HCT116 (cell line): ENCODE measurements around the gene TMEM132D. TPM values are rescaled to one million over a fixed set of nuclear protein-coding genes. Genes with fewer than 3 reads are reported as not detected.

ENCODE experiments used
- ATAC-seq: fragments of 200-7000 bp; cut with Tn5 transposase; 2 replicates; pipeline ENCODE4 v1.9.1; 2020; ENCODE audit warnings: mild to moderate bottlenecking, moderate library complexity
- BruUV-seq: library from RNA; stranded (reverse); fragments of 400-500 nt; replicated peaks from 2 replicates; lab custom pipeline; 2021; lab: Mats Ljungman, UMichigan
- CTCF ChIA-PET: fragments of 300-600 bp; sonication (Branson Sonifier 250); formaldehyde crosslinking; loops from one replicate; lab custom pipeline; 2021; ENCODE audit warnings: antibody characterized with exemption; lab: Charles Lee
- POLR2A ChIA-PET: fragments of 300-600, 350-600 bp; sonication (Branson Sonifier 250); formaldehyde crosslinking; loops from one replicate; lab custom pipeline; 2021; ENCODE audit warnings: antibody characterized with exemption; lab: Charles Lee
- RAD21 ChIA-PET, 2 experiments: fragments of 300-600 bp; sonication (Branson Sonifier 250); formaldehyde crosslinking; loops; one replicate each; lab custom pipeline; 2023; ENCODE audit warnings: low total read pairs in 2 of 2; ENCODE audit not compliant: uncharacterized antibody in 2 of 2, unreplicated experiment in 2 of 2, low non-redundant PET in 1 of 2; lab: Charles Lee
- DNase-seq: peaks from one replicate; pipeline ENCODE4 v3.0.0-alpha.2; 2010; ENCODE audit warnings: low read depth, low spot score
- H2AFZ ChIP-seq: fragments of 200-600 bp; shearing (Covaris generic), sonication (generic); 2 replicates; pipeline ENCODE4 v1.6.1; 2017; ENCODE audit warnings: low read depth, mixed run types, mixed read lengths, antibody characterized with exemption, low read length; ENCODE audit not compliant: poor library complexity, severe bottlenecking
- H3K27ac ChIP-seq: 2 replicates; pipeline ENCODE4 v1.5.1; 2012; ENCODE audit warnings: low read depth, low read length
- H3K27me3 ChIP-seq: fragments of 200-600 bp; sonication (generic); 2 replicates; pipeline ENCODE4 v1.6.1; 2016; ENCODE audit warnings: mixed run types, low read length, mixed read lengths; ENCODE audit not compliant: insufficient read depth
- H3K36me3 ChIP-seq, 2 experiments: fragments of 200-500 bp in 1 of 2; fragments of 200-600 bp in 1 of 2; sonication (Bioruptor generic) in 1 of 2; sonication (generic) in 1 of 2; 2 replicates each; pipeline versions ENCODE4 v1.5.1 to v1.6.1; 2014 to 2016; ENCODE audit warnings: low read length in 2 of 2, inconsistent platforms in 1 of 2, mixed read lengths in 1 of 2, mixed run types in 1 of 2; ENCODE audit not compliant: insufficient read depth in 2 of 2, control insufficient read depth in 1 of 2
- H3K4me1 ChIP-seq, 2 experiments: fragments of 200-600 bp in 1 of 2; sonication (generic) in 1 of 2; 2 replicates each; pipeline versions ENCODE4 v1.5.1 to v1.6.1; 2012 to 2017; ENCODE audit warnings: low read length in 2 of 2, inconsistent platforms in 1 of 2, mild to moderate bottlenecking in 1 of 2, mixed read lengths in 1 of 2, mixed run types in 1 of 2, moderate library complexity in 1 of 2; ENCODE audit not compliant: insufficient read depth in 2 of 2, control insufficient read depth in 1 of 2
- H3K4me2 ChIP-seq: fragments of 200-600 bp; sonication (generic); 2 replicates; pipeline ENCODE4 v1.6.1; 2017; ENCODE audit warnings: mixed run types, low read length, mixed read lengths
- H3K4me3 ChIP-seq, 2 experiments: fragments of 200-600 bp in 1 of 2; sonication (generic) in 1 of 2; replicated peaks in 1 of 2; 2 replicates each; pipeline ENCODE4 v1.5.1; 2011 to 2016; ENCODE audit warnings: low read length in 2 of 2, control low read depth in 1 of 2, low read depth in 1 of 2, mild to moderate bottlenecking in 1 of 2, mixed read lengths in 1 of 2, mixed run types in 1 of 2
- H3K79me2 ChIP-seq: fragments of 200-600 bp; sonication (generic); 2 replicates; pipeline ENCODE4 v1.6.1; 2017; ENCODE audit warnings: mild to moderate bottlenecking, mixed run types, low read length, moderate library complexity, mixed read lengths; ENCODE audit not compliant: insufficient read depth
- H3K9ac ChIP-seq: fragments of 200-600 bp; sonication (generic); 2 replicates; pipeline ENCODE4 v1.6.1; 2016; ENCODE audit warnings: low read length, mixed read lengths
- H3K9me2 ChIP-seq: fragments of 200-600 bp; sonication (generic), shearing (Covaris generic); 2 replicates; pipeline ENCODE4 v1.6.1; 2017; ENCODE audit warnings: mixed run types, mild to moderate bottlenecking, moderate library complexity; ENCODE audit not compliant: insufficient read depth
- H3K9me3 ChIP-seq, 2 experiments: fragments of 200-500 bp in 1 of 2; fragments of 200-600 bp in 1 of 2; sonication (Bioruptor generic) in 1 of 2; sonication (generic) in 1 of 2; 2 replicates each; pipeline ENCODE4 v1.6.1; 2014 to 2017; ENCODE audit warnings: low read length in 2 of 2, mixed read lengths in 2 of 2, inconsistent platforms in 1 of 2, low read depth in 1 of 2, mild to moderate bottlenecking in 1 of 2, mixed run types in 1 of 2, moderate library complexity in 1 of 2; ENCODE audit not compliant: control insufficient read depth in 1 of 2, insufficient read depth in 1 of 2
- H4K20me1 ChIP-seq: fragments of 200-600 bp; sonication (generic), shearing (Covaris generic); 2 replicates; pipeline ENCODE4 v1.6.1; 2017; ENCODE audit warnings: mixed run types, mild to moderate bottlenecking, moderate library complexity; ENCODE audit not compliant: insufficient read depth
- CEBPB ChIP-seq: IDR thresholded peaks from 2 replicates; pipeline ENCODE4 v1.6.1; 2012; ENCODE audit warnings: low read depth
- EGR1 ChIP-seq: IDR thresholded peaks from 2 replicates; pipeline ENCODE4 v1.6.1; 2012; ENCODE audit warnings: low read depth
- EZH2 ChIP-seq: fragments of 200-600 bp; sonication (generic); IDR thresholded peaks from 2 replicates; pipeline ENCODE4 v1.6.1; 2017; ENCODE audit warnings: antibody characterized with exemption, mixed run types
- EZH2phosphoT487 ChIP-seq: fragments of 200-600 bp; IDR thresholded peaks from 2 replicates; pipeline ENCODE4 v1.6.1; 2018; ENCODE audit warnings: antibody characterized with exemption, borderline replicate concordance
- FOSL1 ChIP-seq: IDR thresholded peaks from 2 replicates; pipeline ENCODE4 v1.6.1; 2012; ENCODE audit warnings: low read depth
- JUND ChIP-seq: IDR thresholded peaks from 2 replicates; pipeline ENCODE4 v1.6.1; 2012
- POLR2A ChIP-seq: IDR thresholded peaks from 2 replicates; pipeline ENCODE4 v1.7.0; 2011; ENCODE audit warnings: borderline replicate concordance; ENCODE audit not compliant: insufficient read depth, insufficient read length; ENCODE audit errors: extremely low read depth
- RAD21 ChIP-seq: IDR thresholded peaks from 2 replicates; pipeline ENCODE4 v1.6.1; 2012; ENCODE audit warnings: low read depth, mild to moderate bottlenecking
- TCF7L2 ChIP-seq: IDR thresholded peaks from 2 replicates; pipeline ENCODE4 v1.7.0; 2011; ENCODE audit warnings: borderline replicate concordance, inconsistent platforms; ENCODE audit not compliant: insufficient read depth, insufficient read length; ENCODE audit errors: extremely low read depth
- ZBTB33 ChIP-seq: IDR thresholded peaks from 2 replicates; pipeline ENCODE4 v1.6.1; 2011; ENCODE audit warnings: mild to moderate bottlenecking, low read length, moderate library complexity; ENCODE audit not compliant: insufficient replicate concordance; ENCODE audit errors: extremely low read depth
- ZFX ChIP-seq: fragments of 450-650 bp; IDR thresholded peaks from 2 replicates; pipeline ENCODE4 v1.6.1; 2017
- intact Hi-C: fragments of 100-400 bp; cut with micrococcal nuclease; formaldehyde crosslinking; loops from 2 replicates; pipeline ENCODE4 v1.10.0; 2022
- total RNA-seq: library from RNA; stranded (reverse); gene quantifications from one replicate; pipeline ENCODE4 v1.2.1, GENCODE V29; 2021; ENCODE audit not compliant: unreplicated experiment
- TF ChIP-seq, protein P1 (sequence below), 3 experiments: fragments of 200-600 bp in 1 of 3; sonication (generic) in 1 of 3; IDR thresholded peaks in 2 of 3; conservative IDR thresholded peaks in 1 of 3; 2 replicates each; pipeline ENCODE4 v1.5.1; 2012 to 2017; ENCODE audit warnings: low read depth in 2 of 3, low read length in 2 of 3, antibody characterized with exemption in 1 of 3, borderline replicate concordance in 1 of 3, control low read depth in 1 of 3, mild to moderate bottlenecking in 1 of 3, mixed read lengths in 1 of 3, mixed run types in 1 of 3, moderate library complexity in 1 of 3; ENCODE audit not compliant: insufficient read depth in 1 of 3

The TMEM132D gene
- total RNA-seq, 1 experiment from 2014 or later: not detected

- Histone ChIP-seq H3K4me3 (no peak overlapping the region), H4K20me1 (no peaks in the 10 kb centered on the region), H3K9ac (no peak overlapping the region), H3K36me3 (no peaks in the 10 kb centered on the region), H3K4me1 (no peaks in the 10 kb centered on the region), H3K27me3 (no peaks in the 10 kb centered on the region), H3K9me3 (peaks cover 4 to 28% of the 10 kb centered on the region in 2 experiments; a peak in 2 of 4 replicates), H3K9me2 (no peaks in the 10 kb centered on the region), H3K27ac (no peak overlapping the region), H2AFZ (no peak overlapping the region), H3K4me2 (no peak overlapping the region), H3K79me2 (no peaks in the 10 kb centered on the region)
- ChIA-PET RAD21 (no interaction called here), POLR2A (no interaction called here), CTCF (no interaction called here)
- ATAC-seq (no peak), DNase-seq (no peak)
- TF ChIP-seq POLR2A: no peak
- no peak for TF ChIP-seq ZBTB33
- TF ChIP-seq EZH2: no peak
- TF ChIP-seq FOSL1: no peak
- no peak for TF ChIP-seq ZFX
- no peak for TF ChIP-seq CEBPB
- TF ChIP-seq JUND: no peak
- TF ChIP-seq, protein P1, sequence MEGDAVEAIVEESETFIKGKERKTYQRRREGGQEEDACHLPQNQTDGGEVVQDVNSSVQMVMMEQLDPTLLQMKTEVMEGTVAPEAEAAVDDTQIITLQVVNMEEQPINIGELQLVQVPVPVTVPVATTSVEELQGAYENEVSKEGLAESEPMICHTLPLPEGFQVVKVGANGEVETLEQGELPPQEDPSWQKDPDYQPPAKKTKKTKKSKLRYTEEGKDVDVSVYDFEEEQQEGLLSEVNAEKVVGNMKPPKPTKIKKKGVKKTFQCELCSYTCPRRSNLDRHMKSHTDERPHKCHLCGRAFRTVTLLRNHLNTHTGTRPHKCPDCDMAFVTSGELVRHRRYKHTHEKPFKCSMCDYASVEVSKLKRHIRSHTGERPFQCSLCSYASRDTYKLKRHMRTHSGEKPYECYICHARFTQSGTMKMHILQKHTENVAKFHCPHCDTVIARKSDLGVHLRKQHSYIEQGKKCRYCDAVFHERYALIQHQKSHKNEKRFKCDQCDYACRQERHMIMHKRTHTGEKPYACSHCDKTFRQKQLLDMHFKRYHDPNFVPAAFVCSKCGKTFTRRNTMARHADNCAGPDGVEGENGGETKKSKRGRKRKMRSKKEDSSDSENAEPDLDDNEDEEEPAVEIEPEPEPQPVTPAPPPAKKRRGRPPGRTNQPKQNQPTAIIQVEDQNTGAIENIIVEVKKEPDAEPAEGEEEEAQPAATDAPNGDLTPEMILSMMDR (IDR thresholded peaks at IDR 0.05 in 2 of 3, conservative IDR thresholded peaks at IDR 0.05 in 1 of 3; ENCODE audit: borderline replicate concordance in 1 of 3, insufficient read depth in 1 of 3, low read depth in 2 of 3, low read length in 2 of 3): no peak
- no peak for TF ChIP-seq EZH2phosphoT487
- no peak for TF ChIP-seq RAD21
- TF ChIP-seq TCF7L2: no peak
- no peak for TF ChIP-seq EGR1
- BruUV-seq: no TSS peak
- intact Hi-C loops: no loop called here
Measured at GRCh38 chr12:129790331-129790730, 113.5 kb downstream of the TMEM132D start.
